ENCODE results near the gene GALNT8.

Gene GALNT8

DNA sequence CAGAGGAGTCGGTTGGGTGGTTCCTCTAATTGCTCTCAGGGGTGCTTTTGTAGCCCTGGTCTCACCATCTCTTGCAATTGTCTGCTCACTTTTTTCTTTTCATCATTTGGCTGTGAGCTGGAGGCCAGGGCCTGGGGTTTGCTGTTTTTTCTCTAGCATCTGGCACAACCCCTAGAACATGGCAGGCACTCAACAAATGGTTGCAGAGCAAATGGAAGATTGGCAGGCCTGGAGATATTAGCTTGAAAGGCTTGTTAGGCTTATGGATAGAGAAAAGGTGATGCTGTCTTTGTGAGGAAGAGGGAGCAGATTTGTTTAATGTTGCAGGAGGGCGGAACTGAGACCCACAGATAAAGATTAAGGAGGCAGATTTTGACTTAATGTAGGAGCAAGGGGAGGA lies 47.0 kb downstream of the GALNT8 start:
- TF ChIP-seq, protein P1, sequence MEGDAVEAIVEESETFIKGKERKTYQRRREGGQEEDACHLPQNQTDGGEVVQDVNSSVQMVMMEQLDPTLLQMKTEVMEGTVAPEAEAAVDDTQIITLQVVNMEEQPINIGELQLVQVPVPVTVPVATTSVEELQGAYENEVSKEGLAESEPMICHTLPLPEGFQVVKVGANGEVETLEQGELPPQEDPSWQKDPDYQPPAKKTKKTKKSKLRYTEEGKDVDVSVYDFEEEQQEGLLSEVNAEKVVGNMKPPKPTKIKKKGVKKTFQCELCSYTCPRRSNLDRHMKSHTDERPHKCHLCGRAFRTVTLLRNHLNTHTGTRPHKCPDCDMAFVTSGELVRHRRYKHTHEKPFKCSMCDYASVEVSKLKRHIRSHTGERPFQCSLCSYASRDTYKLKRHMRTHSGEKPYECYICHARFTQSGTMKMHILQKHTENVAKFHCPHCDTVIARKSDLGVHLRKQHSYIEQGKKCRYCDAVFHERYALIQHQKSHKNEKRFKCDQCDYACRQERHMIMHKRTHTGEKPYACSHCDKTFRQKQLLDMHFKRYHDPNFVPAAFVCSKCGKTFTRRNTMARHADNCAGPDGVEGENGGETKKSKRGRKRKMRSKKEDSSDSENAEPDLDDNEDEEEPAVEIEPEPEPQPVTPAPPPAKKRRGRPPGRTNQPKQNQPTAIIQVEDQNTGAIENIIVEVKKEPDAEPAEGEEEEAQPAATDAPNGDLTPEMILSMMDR (IDR thresholded peaks at IDR 0.05; ENCODE audit: low read depth, low read length, poor library complexity, severe bottlenecking): no peak
- TF ChIP-seq EZH2phosphoT487 (IDR thresholded peaks at IDR 0.05; ENCODE audit: borderline replicate concordance, low read length): no peak
- H3F3A ChIP-seq (ENCODE audit: control insufficient read depth, insufficient read depth): no peaks in the 10 kb centered on the region
- H3K9me2 ChIP-seq (replicated peaks; ENCODE audit: control insufficient read depth, low read length): no peaks in the 10 kb centered on the region
- no peaks in the 10 kb centered on the region for H4K20me1 ChIP-seq (ENCODE audit: control insufficient read depth, insufficient read depth, low read depth, low read length)
- H3K79me2 ChIP-seq (ENCODE audit: control insufficient read depth, low read length): no peaks in the 10 kb centered on the region
- H3K4me1 ChIP-seq (ENCODE audit: control insufficient read depth, low read length): peaks cover 3% of the 10 kb centered on the region; the same call in 1 of the 2 replicates
- no peaks in the 10 kb centered on the region for H3K36me3 ChIP-seq (ENCODE audit: control insufficient read depth, low read length)
- H3K4me2 ChIP-seq (ENCODE audit: low read length): no peak overlapping the region
- H3K27me3 ChIP-seq (ENCODE audit: control insufficient read depth, low read length): peaks cover 8% of the 10 kb centered on the region
- no peak overlapping the region for H3K27ac ChIP-seq (ENCODE audit: low read depth, low read length)
- H3K9me3 ChIP-seq (ENCODE audit: control insufficient read depth, insufficient read depth, low read length): no peaks in the 10 kb centered on the region
- H3K4me3 ChIP-seq (ENCODE audit: low read length): no peak overlapping the region

DNA sequence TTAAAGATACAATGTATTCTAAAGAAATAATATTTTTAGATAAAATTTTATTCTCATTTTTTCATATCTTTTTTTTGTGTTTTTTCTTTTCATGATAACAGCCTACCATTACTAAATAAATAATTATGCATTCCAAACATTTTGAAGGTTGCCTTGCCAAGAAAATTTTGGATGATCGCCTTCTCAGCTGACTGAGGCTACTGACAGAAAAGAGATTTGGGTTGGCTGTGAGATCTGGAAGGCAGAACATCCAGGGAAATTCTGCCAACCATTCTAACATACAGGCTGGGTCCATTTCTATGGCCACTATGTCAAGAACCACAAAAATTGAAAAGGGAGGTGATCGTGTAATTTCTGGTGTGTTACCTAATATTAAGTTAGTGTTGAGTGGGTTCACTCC lies 48.1 kb downstream of the GALNT8 start:
- H4K20me1 ChIP-seq (ENCODE audit: control insufficient read depth, insufficient read depth, low read depth, low read length): no peaks in the 10 kb centered on the region
- no peaks in the 10 kb centered on the region for H3K4me1 ChIP-seq (ENCODE audit: control insufficient read depth, low read length)
- H3K9me3 ChIP-seq (ENCODE audit: control insufficient read depth, insufficient read depth, low read length): no peaks in the 10 kb centered on the region
- H3K27me3 ChIP-seq (ENCODE audit: control insufficient read depth, low read length): peaks cover 8% of the 10 kb centered on the region
- H3K4me2 ChIP-seq (ENCODE audit: low read length): no peak overlapping the region
- H3K27ac ChIP-seq (ENCODE audit: low read depth, low read length): no peak overlapping the region
- no peaks in the 10 kb centered on the region for H3K9me2 ChIP-seq (replicated peaks; ENCODE audit: control insufficient read depth, low read length)
- no peaks in the 10 kb centered on the region for H3K36me3 ChIP-seq (ENCODE audit: control insufficient read depth, low read length)
- TF ChIP-seq EZH2phosphoT487 (IDR thresholded peaks at IDR 0.05; ENCODE audit: borderline replicate concordance, low read length): no peak
- TF ChIP-seq, protein P1 (IDR thresholded peaks at IDR 0.05; ENCODE audit: low read depth, low read length, poor library complexity, severe bottlenecking): no peak
- H3F3A ChIP-seq (ENCODE audit: control insufficient read depth, insufficient read depth): no peaks in the 10 kb centered on the region
- no peaks in the 10 kb centered on the region for H3K79me2 ChIP-seq (ENCODE audit: control insufficient read depth, low read length)
- H3K4me3 ChIP-seq (ENCODE audit: low read length): no peak overlapping the region

DNA sequence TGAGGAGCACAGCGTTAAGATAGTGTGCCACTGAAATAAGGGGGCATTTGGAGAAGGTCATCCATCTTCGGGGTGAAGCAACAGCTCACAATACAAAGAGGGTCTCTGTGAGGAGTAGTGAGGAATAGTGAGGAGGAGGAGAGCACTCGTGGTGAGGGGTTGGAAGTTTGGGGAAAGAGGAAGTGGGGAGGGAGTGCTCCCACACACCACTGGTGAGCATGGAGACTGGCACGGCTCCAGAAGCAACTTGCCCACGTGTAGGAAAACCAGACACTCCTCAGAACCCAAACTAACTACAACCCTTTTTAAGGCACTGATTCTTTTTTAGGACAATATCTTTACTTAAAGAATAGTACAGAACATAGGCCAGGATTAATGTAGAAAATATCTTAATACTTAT lies 48.9 kb downstream of the GALNT8 start:
- H3K4me2 ChIP-seq (ENCODE audit: low read length): no peak overlapping the region
- no peak overlapping the region for H3K4me3 ChIP-seq (ENCODE audit: low read length)
- H4K20me1 ChIP-seq (ENCODE audit: control insufficient read depth, insufficient read depth, low read depth, low read length): no peaks in the 10 kb centered on the region
- no peaks in the 10 kb centered on the region for H3F3A ChIP-seq (ENCODE audit: control insufficient read depth, insufficient read depth)
- TF ChIP-seq, protein P1 (IDR thresholded peaks at IDR 0.05; ENCODE audit: low read depth, low read length, poor library complexity, severe bottlenecking): no peak
- no peak for TF ChIP-seq EZH2phosphoT487 (IDR thresholded peaks at IDR 0.05; ENCODE audit: borderline replicate concordance, low read length)
- no peaks in the 10 kb centered on the region for H3K9me3 ChIP-seq (ENCODE audit: control insufficient read depth, insufficient read depth, low read length)
- no peaks in the 10 kb centered on the region for H3K4me1 ChIP-seq (ENCODE audit: control insufficient read depth, low read length)
- no peak overlapping the region for H3K27ac ChIP-seq (ENCODE audit: low read depth, low read length)
- no peaks in the 10 kb centered on the region for H3K79me2 ChIP-seq (ENCODE audit: control insufficient read depth, low read length)
- no peaks in the 10 kb centered on the region for H3K36me3 ChIP-seq (ENCODE audit: control insufficient read depth, low read length)
- no peaks in the 10 kb centered on the region for H3K9me2 ChIP-seq (replicated peaks; ENCODE audit: control insufficient read depth, low read length)
- peaks cover 8% of the 10 kb centered on the region for H3K27me3 ChIP-seq (ENCODE audit: control insufficient read depth, low read length)
